SU-DHL-6 (cell line): ENCODE measurements around the gene HECTD2.

ENCODE experiments used
- H2AFZ ChIP-seq: fragments of 200-600 bp; sonication (generic); 2 replicates; pipeline ENCODE4 v1.6.1; 2014; ENCODE audit warnings: low read depth, mild to moderate bottlenecking, moderate library complexity, mixed read lengths, antibody characterized with exemption, low read length; ENCODE audit not compliant: severe bottlenecking
- H3F3A ChIP-seq: fragments of 200-600 bp; shearing (Covaris generic); 2 replicates; pipeline ENCODE4 v1.6.0; 2016; ENCODE audit warnings: antibody characterized with exemption, mild to moderate bottlenecking; ENCODE audit not compliant: insufficient read depth
- H3K27ac ChIP-seq: fragments of 200-600 bp; sonication (generic); 2 replicates; pipeline ENCODE4 v1.5.1; 2016; ENCODE audit warnings: low read depth, mild to moderate bottlenecking, low read length, moderate library complexity, mixed read lengths
- H3K27me3 ChIP-seq: fragments of 200-600 bp; sonication (generic), shearing (Covaris generic); 2 replicates; pipeline ENCODE4 v1.6.0; 2014; ENCODE audit warnings: mild to moderate bottlenecking, low read length
- H3K36me3 ChIP-seq: fragments of 200-600 bp; sonication (generic); 2 replicates; pipeline ENCODE4 v1.6.1; 2014; ENCODE audit warnings: mild to moderate bottlenecking, low read length, mixed read lengths
- H3K4me2 ChIP-seq: fragments of 300-600, 200-600 bp; shearing (Covaris generic), sonication (generic); 2 replicates; pipeline ENCODE4 v1.6.0; 2014; ENCODE audit warnings: low read length, low read depth, mild to moderate bottlenecking; ENCODE audit not compliant: poor library complexity, severe bottlenecking
- H3K4me3 ChIP-seq: fragments of 200-600 bp; sonication (generic); 2 replicates; pipeline ENCODE4 v1.5.1; 2014; ENCODE audit warnings: antibody characterized with exemption, low read length, mild to moderate bottlenecking, mixed read lengths; ENCODE audit not compliant: insufficient read depth, poor library complexity, severe bottlenecking
- H3K79me2 ChIP-seq: fragments of 200-600 bp; sonication (generic); 2 replicates; pipeline ENCODE4 v1.6.1; 2014; ENCODE audit warnings: mild to moderate bottlenecking, low read length, moderate library complexity; ENCODE audit not compliant: insufficient read depth
- H3K9ac ChIP-seq: fragments of 200-600 bp; sonication (generic); 2 replicates; pipeline ENCODE4 v1.7.0; 2014; ENCODE audit warnings: mild to moderate bottlenecking, low read length
- H3K9me2 ChIP-seq: fragments of 200-600 bp; sonication (generic); replicated peaks from 2 replicates; pipeline ENCODE4 v1.6.1; 2014; ENCODE audit warnings: low read length; ENCODE audit not compliant: insufficient read depth
- H3K9me3 ChIP-seq: fragments of 200-600 bp; sonication (generic); 2 replicates; pipeline ENCODE4 v1.6.1; 2014; ENCODE audit warnings: low read length, mixed read lengths; ENCODE audit not compliant: insufficient read depth
- H4K20me1 ChIP-seq: fragments of 200-600 bp; sonication (generic); 2 replicates; pipeline ENCODE4 v1.6.1; 2014; ENCODE audit warnings: low read depth, mild to moderate bottlenecking, antibody characterized with exemption, low read length, moderate library complexity, mixed read lengths
- EZH2phosphoT487 ChIP-seq: fragments of 200-600 bp; sonication (generic), shearing (Covaris generic); conservative IDR thresholded peaks from 2 replicates; pipeline ENCODE4 v1.6.1; 2018; ENCODE audit warnings: mild to moderate bottlenecking, antibody characterized with exemption, low read length, moderate library complexity, mixed read lengths
- TF ChIP-seq, protein P1 (sequence below): fragments of 200-600 bp; sonication (generic); IDR thresholded peaks from one replicate; pipeline ENCODE4 v1.5.1; 2017; ENCODE audit warnings: antibody characterized with exemption, mild to moderate bottlenecking, low read length, moderate library complexity; ENCODE audit not compliant: insufficient read depth, poor library complexity, severe bottlenecking

HECTD2 gene

DNA sequence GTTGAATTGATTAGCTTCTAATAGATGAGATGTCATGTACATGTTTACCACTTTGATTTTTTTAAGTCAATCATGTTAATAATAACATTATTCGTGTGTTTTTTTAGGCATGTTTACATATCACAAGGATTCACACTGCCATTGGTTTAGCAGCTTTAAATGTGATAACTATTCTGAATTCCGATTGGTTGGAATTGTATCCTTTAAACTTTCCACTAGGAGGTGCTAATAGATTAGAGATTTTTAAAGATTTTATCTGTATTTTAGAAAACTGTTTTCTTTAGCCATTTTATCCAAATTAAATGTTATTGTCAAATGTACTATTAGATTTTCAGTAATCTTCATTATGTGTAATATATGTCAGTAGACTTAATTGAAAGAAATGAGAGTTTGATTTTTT is 83.2 kb downstream of the HECTD2 start:
- H3K79me2 ChIP-seq, result no peaks in the 10 kb centered on the region
- no peaks in the 10 kb centered on the region for H3K36me3 ChIP-seq
- H3K4me3 ChIP-seq, result no peak overlapping the region
- no peaks in the 10 kb centered on the region; the same call in 1 of the 2 replicates for H3K27me3 ChIP-seq
- H3K27ac ChIP-seq, result no peak overlapping the region
- H3K4me2 ChIP-seq, result no peak overlapping the region
- H4K20me1 ChIP-seq, result no peaks in the 10 kb centered on the region
- TF ChIP-seq, protein P1, sequence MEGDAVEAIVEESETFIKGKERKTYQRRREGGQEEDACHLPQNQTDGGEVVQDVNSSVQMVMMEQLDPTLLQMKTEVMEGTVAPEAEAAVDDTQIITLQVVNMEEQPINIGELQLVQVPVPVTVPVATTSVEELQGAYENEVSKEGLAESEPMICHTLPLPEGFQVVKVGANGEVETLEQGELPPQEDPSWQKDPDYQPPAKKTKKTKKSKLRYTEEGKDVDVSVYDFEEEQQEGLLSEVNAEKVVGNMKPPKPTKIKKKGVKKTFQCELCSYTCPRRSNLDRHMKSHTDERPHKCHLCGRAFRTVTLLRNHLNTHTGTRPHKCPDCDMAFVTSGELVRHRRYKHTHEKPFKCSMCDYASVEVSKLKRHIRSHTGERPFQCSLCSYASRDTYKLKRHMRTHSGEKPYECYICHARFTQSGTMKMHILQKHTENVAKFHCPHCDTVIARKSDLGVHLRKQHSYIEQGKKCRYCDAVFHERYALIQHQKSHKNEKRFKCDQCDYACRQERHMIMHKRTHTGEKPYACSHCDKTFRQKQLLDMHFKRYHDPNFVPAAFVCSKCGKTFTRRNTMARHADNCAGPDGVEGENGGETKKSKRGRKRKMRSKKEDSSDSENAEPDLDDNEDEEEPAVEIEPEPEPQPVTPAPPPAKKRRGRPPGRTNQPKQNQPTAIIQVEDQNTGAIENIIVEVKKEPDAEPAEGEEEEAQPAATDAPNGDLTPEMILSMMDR, result no peak
- TF ChIP-seq EZH2phosphoT487, result no peak
- H3F3A ChIP-seq, result no peaks in the 10 kb centered on the region
- H3K9ac ChIP-seq, result no peak overlapping the region
- no peaks in the 10 kb centered on the region for H3K9me2 ChIP-seq
- no peak overlapping the region for H2AFZ ChIP-seq
- no peaks in the 10 kb centered on the region for H3K9me3 ChIP-seq

DNA sequence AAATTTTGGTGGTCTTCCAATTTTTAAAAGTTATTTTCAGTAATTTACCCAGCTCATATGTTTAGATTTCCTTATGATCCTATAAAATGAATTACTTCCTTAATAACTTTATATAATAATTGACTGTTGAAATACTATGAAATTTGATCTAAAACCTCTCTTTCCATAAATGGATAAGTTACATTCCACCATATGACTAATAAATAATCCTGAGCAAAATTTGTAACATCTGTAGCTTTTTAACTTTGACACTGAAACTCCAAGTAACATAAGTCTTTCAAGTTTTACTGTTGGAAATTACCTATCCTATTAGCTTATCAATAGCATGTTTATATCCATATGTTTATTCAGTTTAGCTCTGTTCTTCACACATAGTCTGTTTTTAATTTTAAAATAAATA is 85.3 kb downstream of the HECTD2 start:
- no peak for TF ChIP-seq EZH2phosphoT487
- TF ChIP-seq, protein P1, result no peak
- H3F3A ChIP-seq, result no peaks in the 10 kb centered on the region
- H3K9ac ChIP-seq, result no peak overlapping the region
- no peak overlapping the region for H3K27ac ChIP-seq
- no peak overlapping the region for H2AFZ ChIP-seq
- no peaks in the 10 kb centered on the region for H3K79me2 ChIP-seq
- no peaks in the 10 kb centered on the region for H4K20me1 ChIP-seq
- no peak overlapping the region for H3K4me3 ChIP-seq
- no peaks in the 10 kb centered on the region for H3K27me3 ChIP-seq
- H3K9me3 ChIP-seq, result no peaks in the 10 kb centered on the region
- no peaks in the 10 kb centered on the region for H3K36me3 ChIP-seq
- no peak overlapping the region for H3K4me2 ChIP-seq
- no peaks in the 10 kb centered on the region for H3K9me2 ChIP-seq

DNA sequence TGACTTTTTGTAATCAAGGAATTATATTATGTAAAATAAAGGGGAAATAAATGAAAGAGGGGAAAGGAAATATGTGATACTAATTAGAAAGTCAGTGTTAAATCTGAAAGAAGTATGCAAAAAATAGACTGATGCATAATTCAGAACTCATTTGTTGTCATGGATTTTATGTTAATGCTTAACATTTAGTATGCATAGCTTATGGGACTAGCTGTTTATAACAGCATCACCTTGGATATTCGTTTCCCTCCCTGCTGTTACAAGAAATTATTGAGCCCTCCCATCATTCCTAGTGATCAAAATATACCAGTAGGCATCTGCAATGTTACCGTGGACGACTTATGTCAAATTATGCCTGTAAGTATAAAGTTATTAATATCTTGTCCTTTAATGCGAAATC is 85.9 kb downstream of the HECTD2 start:
- Histone ChIP-seq H3K79me2 (no peaks in the 10 kb centered on the region), H3K4me2 (no peak overlapping the region), H3K9ac (no peak overlapping the region), H3K27ac (no peak overlapping the region), H4K20me1 (no peaks in the 10 kb centered on the region), H3F3A (no peaks in the 10 kb centered on the region), H3K4me3 (no peak overlapping the region), H3K9me2 (no peaks in the 10 kb centered on the region), H2AFZ (no peak overlapping the region), H3K27me3 (no peaks in the 10 kb centered on the region), H3K36me3 (no peaks in the 10 kb centered on the region), H3K9me3 (no peaks in the 10 kb centered on the region)
- TF ChIP-seq EZH2phosphoT487, result no peak
- TF ChIP-seq, protein P1, result no peak
